ENCODE data around the gene L3MBTL1.

L3MBTL1 gene

DNA sequence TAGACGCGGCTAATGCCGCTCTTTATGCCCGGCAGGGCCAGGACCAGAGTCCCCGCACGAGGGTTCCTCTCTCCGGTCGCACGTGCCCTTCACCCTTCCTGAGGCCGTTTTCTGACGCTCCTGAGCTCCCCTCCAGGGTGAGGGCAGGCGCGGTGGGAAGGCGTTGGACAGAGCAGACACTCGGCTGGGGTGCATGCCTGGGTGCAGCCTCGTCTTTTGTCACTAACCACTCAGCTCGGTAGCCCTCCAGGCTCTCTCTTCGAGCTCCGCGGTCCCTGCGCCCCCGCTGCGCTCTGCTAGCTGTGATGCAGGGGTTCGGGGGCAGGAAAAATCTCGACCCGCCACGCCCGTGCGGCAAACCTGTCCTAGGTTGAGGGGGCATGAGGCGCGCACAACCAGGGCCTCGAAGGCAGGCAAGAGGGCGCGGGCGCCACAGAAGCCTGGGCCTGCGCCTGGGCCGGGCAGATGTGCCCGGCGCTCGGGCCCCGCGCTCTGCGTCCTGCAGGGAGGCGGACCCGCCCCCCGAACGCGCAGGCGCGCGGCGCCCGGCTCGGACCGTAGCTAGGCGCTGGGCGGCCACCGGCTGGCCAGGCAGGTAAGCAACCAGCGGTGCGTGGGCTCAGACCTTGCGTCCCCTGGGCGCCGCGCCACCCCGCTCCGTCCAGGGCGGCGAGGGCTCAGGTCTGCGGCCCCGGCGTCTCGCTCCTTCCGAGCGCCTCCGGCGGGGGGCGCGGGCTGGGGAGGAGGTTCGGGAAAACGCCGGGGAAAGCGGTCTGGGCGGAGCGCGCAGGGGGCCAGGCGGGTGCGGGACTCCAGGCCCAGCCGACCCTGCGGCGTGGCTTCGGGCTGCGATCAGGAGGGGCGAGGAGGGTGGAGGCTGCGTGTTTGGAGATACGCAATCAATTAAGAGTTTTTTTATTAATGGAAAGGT is at the start of gene L3MBTL1:
Gene L3MBTL1 (plus strand): TSS at position 548 of the 931 bp plus-strand sequence. CDS start 5,807 bp downstream, outside the sequence.
- no peak for TF ChIP-seq CTCF (IDR thresholded peaks at IDR 0.05; ENCODE audit: borderline replicate concordance, control extremely low read depth, extremely low read depth, insufficient read depth, missing control alignments)
- in situ Hi-C loops (cut with MboI; ENCODE audit: low sequenced_read_pairs, unreplicated experiment): no loop called here
- DNase-seq (ENCODE audit: low spot score): peak; percentile 82

GRCh38 chr20:43458422-43458924 is 49.0 kb upstream of the L3MBTL1 start:
- in situ Hi-C loops (cut with MboI; ENCODE audit: low sequenced_read_pairs, unreplicated experiment): loop anchor here (10.0 kb wide), 1 partner anchor 626 kb away; no protein-coding TSS in a partner anchor
- no peak for DNase-seq (ENCODE audit: low spot score)

DNA sequence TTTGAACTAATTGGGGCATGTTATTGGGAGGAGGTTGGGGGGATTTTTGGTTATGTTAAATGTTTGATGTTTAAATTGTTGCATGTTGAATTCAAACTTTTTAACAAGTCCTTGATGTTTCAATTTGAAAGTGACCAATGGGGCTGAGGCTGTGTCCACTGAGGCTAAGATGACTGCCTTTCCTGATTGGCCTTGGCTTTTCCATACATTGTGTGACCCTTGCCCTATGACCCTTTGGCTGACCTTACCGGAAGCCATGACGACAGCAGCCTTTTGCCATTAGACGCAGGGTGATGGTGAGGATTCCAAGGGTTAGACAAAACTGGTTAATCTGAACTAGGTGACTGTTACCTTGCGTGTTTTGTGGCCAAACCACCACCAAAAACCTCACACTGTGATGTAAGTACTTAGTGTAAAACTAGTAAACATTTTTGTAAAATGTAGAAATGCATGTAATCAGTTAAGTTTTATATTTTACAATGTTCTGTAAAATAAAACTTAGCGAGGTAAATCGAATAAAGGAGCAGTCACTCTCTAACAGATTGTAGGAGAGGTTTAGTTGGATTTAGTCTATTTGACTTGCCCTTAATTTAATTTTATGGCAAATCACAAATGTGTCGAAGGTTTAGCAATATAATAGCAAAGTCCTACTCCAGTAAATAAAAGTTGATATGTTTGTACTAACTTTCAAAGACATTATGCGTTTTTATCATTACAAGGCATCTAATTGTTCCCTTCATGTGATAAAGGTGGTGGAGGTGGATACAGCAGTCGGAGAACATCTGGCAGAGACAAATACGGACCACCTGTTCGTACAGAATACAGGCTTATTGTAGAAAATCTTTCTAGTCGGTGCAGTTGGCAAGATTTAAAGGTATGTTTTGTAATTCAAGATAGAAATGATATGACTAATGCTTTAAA is 48.2 kb upstream of the L3MBTL1 start:
- no peak for TF ChIP-seq CTCF (IDR thresholded peaks at IDR 0.05; ENCODE audit: borderline replicate concordance, control extremely low read depth, extremely low read depth, insufficient read depth, missing control alignments)
- in situ Hi-C loops (cut with MboI; ENCODE audit: low sequenced_read_pairs, unreplicated experiment): loop anchor here (10.0 kb wide), 1 partner anchor 626 kb away; no protein-coding TSS in a partner anchor
- DNase-seq (ENCODE audit: low spot score): no peak

More at GRCh38 chr20:43458422-43458924, 49.0 kb upstream of the L3MBTL1 start:
- no peak for TF ChIP-seq CTCF (IDR thresholded peaks at IDR 0.05; ENCODE audit: borderline replicate concordance, control extremely low read depth, extremely low read depth, insufficient read depth, missing control alignments)

GRCh38 chr20:43460172-43460829 is 47.2 kb upstream of the L3MBTL1 start:
- TF ChIP-seq CTCF (IDR thresholded peaks at IDR 0.05; ENCODE audit: borderline replicate concordance, control extremely low read depth, extremely low read depth, insufficient read depth, missing control alignments): no peak
- DNase-seq (ENCODE audit: low spot score): no peak
- in situ Hi-C loops (cut with MboI; ENCODE audit: low sequenced_read_pairs, unreplicated experiment): no loop called here

DNA sequence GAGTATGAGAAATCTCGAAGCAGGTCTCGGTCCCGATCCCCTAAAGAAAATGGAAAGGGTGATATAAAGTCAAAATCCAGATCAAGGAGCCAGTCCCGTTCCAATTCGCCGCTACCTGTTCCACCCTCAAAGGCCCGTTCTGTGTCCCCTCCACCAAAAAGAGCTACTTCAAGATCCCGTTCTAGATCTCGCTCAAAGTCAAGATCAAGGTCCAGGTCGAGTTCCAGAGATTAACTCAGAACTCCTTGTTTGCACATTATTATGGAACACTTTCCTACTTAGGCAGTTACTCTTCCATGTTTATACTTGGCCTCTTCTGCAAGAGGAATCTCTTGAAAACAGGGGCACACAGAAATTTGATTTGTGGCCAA is 46.7 kb upstream of the L3MBTL1 start:
- in situ Hi-C loops (cut with MboI; ENCODE audit: low sequenced_read_pairs, unreplicated experiment): no loop called here
- no peak for DNase-seq (ENCODE audit: low spot score)

More for the DNA sequence above, 46.7 kb upstream of the L3MBTL1 start:
- no peak for TF ChIP-seq CTCF (IDR thresholded peaks at IDR 0.05; ENCODE audit: borderline replicate concordance, control extremely low read depth, extremely low read depth, insufficient read depth, missing control alignments)
